HepG2 (cell line): Measurements from ENCODE around the gene TRPC3. TPM values are rescaled to one million over a fixed set of nuclear protein-coding genes. Genes with fewer than 3 reads are reported as not detected.

Source experiments
- ATAC-seq: fragments of 200-7000 bp; cut with Tn5 transposase; 3 replicates; pipeline ENCODE4 v1.9.1; 2020; ENCODE audit warnings: mild to moderate bottlenecking, moderate library complexity
- BruUV-seq: library from RNA; stranded (reverse); fragments of 400-500 nt; replicated peaks from 2 replicates; lab custom pipeline; 2021; lab: Mats Ljungman, UMichigan
- CTCF ChIA-PET: fragments of 300-600 bp; formaldehyde crosslinking; extraction: SDS; loops from one replicate; lab custom pipeline; 2021; ENCODE audit warnings: low total read pairs, inconsistent platforms, low intra/inter-chr PET ratio; lab: Yijun Ruan, JAX
- POLR2A ChIA-PET: fragments of 350-600 bp; sonication (Branson Sonifier 250); formaldehyde crosslinking; loops from one replicate; lab custom pipeline; 2020; ENCODE audit warnings: antibody characterized with exemption, inconsistent platforms; lab: Yijun Ruan, JAX
- DNase-seq: peaks from one replicate; pipeline ENCODE4 v3.0.0-alpha.2; 2015; ENCODE audit warnings: low spot score
- FAIRE-seq: peaks from 3 replicates; lab custom pipeline; 2011; peaks lifted over from hg19 to GRCh38; lab: Jason Lieb, UNC
- H2AFZ ChIP-seq: one replicate; pipeline ENCODE4 v1.6.1; 2011; ENCODE audit warnings: low read length, inconsistent platforms
- H3K27ac ChIP-seq: fragments of 300-600 bp; 3 replicates; pipeline ENCODE4 v1.8.0; 2011; ENCODE audit warnings: mixed run types, mild to moderate bottlenecking, mixed read lengths, low read length, inconsistent platforms; ENCODE audit not compliant: insufficient read depth; ENCODE audit errors: extremely low read length
- H3K27me3 ChIP-seq, 2 experiments: fragments of 200-600 bp in 1 of 2; 2 replicates in 1 of 2; 3 replicates in 1 of 2; pipeline versions ENCODE4 v1.6.0 to v1.8.0; 2011; ENCODE audit warnings: low read length in 2 of 2, mild to moderate bottlenecking in 2 of 2, moderate library complexity in 2 of 2, inconsistent platforms in 1 of 2; ENCODE audit not compliant: insufficient read depth in 2 of 2, control insufficient read depth in 1 of 2
- H3K36me3 ChIP-seq, 2 experiments: fragments of 200-600 bp in 1 of 2; replicated peaks in 1 of 2; 2 replicates in 1 of 2; 3 replicates in 1 of 2; pipeline versions ENCODE4 v1.5.1 to v1.8.0; 2011; ENCODE audit warnings: low read length in 2 of 2, inconsistent platforms in 1 of 2; ENCODE audit not compliant: insufficient read depth in 2 of 2, control insufficient read depth in 1 of 2
- H3K4me1 ChIP-seq: 2 replicates; pipeline ENCODE4 v1.5.1; 2012; ENCODE audit warnings: low read length, inconsistent platforms; ENCODE audit not compliant: insufficient read depth
- H3K4me2 ChIP-seq: 2 replicates; pipeline ENCODE4 v1.6.0; 2011; ENCODE audit warnings: low read depth, low read length, inconsistent platforms
- H3K4me3 ChIP-seq, 3 experiments: fragments of 200-600 bp in 1 of 3; sonication (generic), shearing (Covaris generic) in 1 of 3; replicated peaks in 1 of 3; 2 replicates each; pipeline ENCODE4 v1.5.1; 2011 to 2016; ENCODE audit warnings: low read length in 3 of 3, inconsistent platforms in 2 of 3, low read depth in 2 of 3, mild to moderate bottlenecking in 2 of 3, control low read depth in 1 of 3, mixed read lengths in 1 of 3; ENCODE audit not compliant: insufficient read depth in 1 of 3
- H3K79me2 ChIP-seq: one replicate; pipeline ENCODE4 v1.6.1; 2011; ENCODE audit warnings: low read length, inconsistent platforms; ENCODE audit not compliant: insufficient read depth
- H3K9ac ChIP-seq: 2 replicates; pipeline ENCODE4 v1.6.0; 2011; ENCODE audit warnings: mild to moderate bottlenecking, low read depth, low read length, inconsistent platforms; ENCODE audit not compliant: insufficient read depth
- H3K9me3 ChIP-seq: 2 replicates; pipeline ENCODE4 v1.5.1; 2012; ENCODE audit warnings: mild to moderate bottlenecking, low read length
- H4K20me1 ChIP-seq: 2 replicates; pipeline ENCODE4 v1.6.0; 2011; ENCODE audit warnings: inconsistent platforms, mild to moderate bottlenecking, low read length, moderate library complexity; ENCODE audit not compliant: insufficient read depth
- ATF1 ChIP-seq: IDR thresholded peaks from 2 replicates; pipeline ENCODE4 v1.6.1; 2016; ENCODE audit warnings: mild to moderate bottlenecking, control low read depth
- CC2D1A ChIP-seq: sonication (generic); formaldehyde crosslinking; IDR thresholded peaks from 2 replicates; pipeline ENCODE4 v1.8.1; 2023; ENCODE audit warnings: mild to moderate bottlenecking, missing genetic modification reagents
- CENPT ChIP-seq: sonication (generic); formaldehyde crosslinking; IDR thresholded peaks from 2 replicates; pipeline ENCODE4 v1.8.0; 2022; ENCODE audit warnings: low read depth, mild to moderate bottlenecking, moderate library complexity, missing genetic modification reagents
- CREBL2 ChIP-seq: sonication (generic); formaldehyde crosslinking; IDR thresholded peaks from 2 replicates; pipeline ENCODE4 v1.8.1; 2023; ENCODE audit warnings: missing genetic modification reagents, mild to moderate bottlenecking, borderline replicate concordance
- KLF9 ChIP-seq: IDR thresholded peaks from 2 replicates; pipeline ENCODE4 v1.6.1; 2016; ENCODE audit warnings: low read depth
- MAFF ChIP-seq: IDR thresholded peaks from 2 replicates; pipeline ENCODE4 v1.6.1; 2011; ENCODE audit warnings: low read depth, low read length, improper control_type of control experiment
- MAFK ChIP-seq, 2 experiments: IDR thresholded peaks in 1 of 2; conservative IDR thresholded peaks in 1 of 2; 2 replicates each; pipeline ENCODE4 v1.6.1; 2011; ENCODE audit warnings: improper control_type of control experiment in 2 of 2, low read length in 2 of 2
- MATR3 ChIP-seq: sonication (generic); formaldehyde crosslinking; IDR thresholded peaks from 2 replicates; pipeline ENCODE4 v1.4.0; 2020; ENCODE audit warnings: missing genetic modification reagents
- MLLT10 ChIP-seq: sonication (generic); formaldehyde crosslinking; IDR thresholded peaks from 2 replicates; pipeline ENCODE4 v1.4.0; 2020; ENCODE audit warnings: missing genetic modification reagents
- NR2F1 ChIP-seq, 2 experiments: fragments of 450-650 bp in 1 of 2; formaldehyde crosslinking in 1 of 2; IDR thresholded peaks; 2 replicates each; pipeline versions ENCODE4 v1.5.0 to v1.6.1; 2016 to 2020; ENCODE audit warnings: mild to moderate bottlenecking in 1 of 2, missing compliant biosample characterization in 1 of 2, missing genetic modification reagents in 1 of 2, moderate library complexity in 1 of 2
- PHF20 ChIP-seq: sonication (generic); formaldehyde crosslinking; IDR thresholded peaks from 2 replicates; pipeline ENCODE4 v1.5.0; 2020; ENCODE audit warnings: mild to moderate bottlenecking, missing genetic modification reagents
- RBFOX2 ChIP-seq: fragments of 200-400 bp; formaldehyde crosslinking; IDR thresholded peaks from 2 replicates; pipeline ENCODE4 v1.6.1; 2017; ENCODE audit warnings: low read depth, mild to moderate bottlenecking, low read length
- TBL1XR1 ChIP-seq: fragments of 150-350 bp; IDR thresholded peaks from 2 replicates; pipeline ENCODE4 v1.6.1; 2014; ENCODE audit warnings: borderline replicate concordance, low read length; ENCODE audit not compliant: partially characterized antibody
- YY1 ChIP-seq: IDR thresholded peaks from 2 replicates; pipeline ENCODE4 v1.6.1; 2011; ENCODE audit warnings: low read length, low read depth, moderate library complexity, mild to moderate bottlenecking; ENCODE audit not compliant: insufficient read depth, insufficient replicate concordance
- ZNF30 ChIP-seq: sonication (generic); formaldehyde crosslinking; IDR thresholded peaks from 2 replicates; pipeline ENCODE4 v1.5.0; 2020; ENCODE audit warnings: mild to moderate bottlenecking, missing genetic modification reagents
- ZNF362 ChIP-seq: sonication (generic); formaldehyde crosslinking; IDR thresholded peaks from 2 replicates; pipeline ENCODE4 v1.4.0; 2020; ENCODE audit warnings: missing genetic modification reagents, mild to moderate bottlenecking, borderline replicate concordance
- ZNF512 ChIP-seq: sonication (generic); formaldehyde crosslinking; IDR thresholded peaks from 2 replicates; pipeline ENCODE4 v1.4.0; 2020; ENCODE audit warnings: mild to moderate bottlenecking, missing genetic modification reagents
- ZNF83 ChIP-seq: sonication (generic); formaldehyde crosslinking; IDR thresholded peaks from 2 replicates; pipeline ENCODE4 v1.4.0; 2020; ENCODE audit warnings: missing genetic modification reagents, mild to moderate bottlenecking, borderline replicate concordance
- WGBS: methylation state at CpG from one replicate; pipeline ENCODE4 v1.1.6; 2017; ENCODE audit warnings: low lambda C conversion rate; 5-methylcytosine and 5-hydroxymethylcytosine counted together
- in situ Hi-C: cut with HindIII; loops from 2 replicates; pipeline ENCODE4 v1.10.0; 2017; ENCODE audit warnings: low pct_unique_long_range_greater_than_20kb; ENCODE audit not compliant: extremely low pct_ligation_motif_present
- intact Hi-C: fragments of 100-400 bp; cut with micrococcal nuclease; formaldehyde crosslinking; loops from one replicate; pipeline ENCODE4 v1.10.0; 2022; ENCODE audit not compliant: unreplicated experiment
- polyA plus RNA-seq, 8 experiments: library from polyadenylated mRNA; depleted of rRNA in 3 of 8; stranded (reverse) in 7 of 8; unstranded in 1 of 8; fragments of >200 nt; fragmentation: Illumina TruSeq in 4 of 8; extraction: Trizol in 4 of 8; gene quantifications; 2 replicates each; pipeline versions ENCODE4 v1.2.1 to v1.2.3, GENCODE V29; 2011 to 2016; ENCODE audit warnings: low read depth in 4 of 8, missing spikeins in 1 of 8, mixed read lengths in 1 of 8; ENCODE audit not compliant: insufficient read depth in 1 of 8
- total RNA-seq, 5 experiments: library from RNA; depleted of rRNA; stranded (reverse); fragments of >200 nt; fragmentation: Illumina TruSeq; extraction: Trizol; gene quantifications; 2 replicates each; pipeline ENCODE4 v1.2.3, GENCODE V29; 2016; ENCODE audit warnings: low read depth in 1 of 5

TRPC3 gene
- total and polyA plus RNA-seq, 2 of the 13 experiments (the other 11 are each of a cell fraction or from before 2014, with no cell fraction given): not detected

- Histone ChIP-seq H3K9ac (no peak overlapping the region), H3K4me1 (peaks cover 20% of the 10 kb centered on the region), H3K9me3 (no peaks in the 10 kb centered on the region), H3K4me2 (no peak overlapping the region), H4K20me1 (no peaks in the 10 kb centered on the region), H3K79me2 (no peaks in the 10 kb centered on the region), H3K36me3 (no peaks in the 10 kb centered on the region), H3K27ac (no peak overlapping the region), H3K27me3 (no peaks in the 10 kb centered on the region), H3K4me3 (no peak overlapping the region), H2AFZ (no peak overlapping the region)
- CTCF ChIA-PET: no interaction called here
- FAIRE-seq (no peak), ATAC-seq (no peak), DNase-seq (no peak)
- intact Hi-C loops: no loop called here
- WGBS: 85% methylated on average over 1 of the region's 1 CpG
- no TSS peak for BruUV-seq
- POLR2A ChIA-PET: no interaction called here
- in situ Hi-C loops: no loop called here
- TF ChIP-seq MAFK (conservative IDR thresholded peaks at IDR 0.05 in 1 of 2, IDR thresholded peaks at IDR 0.05 in 1 of 2; ENCODE audit: low read length in 2 of 2) (peak; percentile 67 to 75), ZNF362 (CRISPR knock-in tag) (no peak), MAFF (peak; percentile 64)
Observed at GRCh38 chr4:121964958-121965357, 13.1 kb upstream of the TRPC3 start.

GRCh38 chr4:121960818-121961217, 9.0 kb upstream of the TRPC3 start:
- H3K9ac ChIP-seq: no peak overlapping the region
- no peak overlapping the region for H3K27ac ChIP-seq
- H3K27me3 ChIP-seq: no peaks in the 10 kb centered on the region
- no peak overlapping the region for H2AFZ ChIP-seq
- no peaks in the 10 kb centered on the region for H4K20me1 ChIP-seq
- CTCF ChIA-PET: no interaction called here
- 0% methylated on average over 1 of the region's 1 CpG for WGBS
- no peaks in the 10 kb centered on the region for H3K9me3 ChIP-seq
- POLR2A ChIA-PET: no interaction called here
- in situ Hi-C loops: no loop called here
- intact Hi-C loops: no loop called here
- BruUV-seq: no TSS peak
- H3K4me3 ChIP-seq: no peak overlapping the region
- FAIRE-seq (peak; percentile 56), ATAC-seq (peak; percentile 83), DNase-seq (peak; percentile 30)
- H3K4me2 ChIP-seq: no peak overlapping the region
- no peaks in the 10 kb centered on the region for H3K79me2 ChIP-seq
- peaks cover 21% of the 10 kb centered on the region for H3K4me1 ChIP-seq
- no peaks in the 10 kb centered on the region for H3K36me3 ChIP-seq
- TF ChIP-seq ZNF30 (CRISPR knock-in tag): no peak
- TF ChIP-seq YY1: peak; percentile 39
- no peak for TF ChIP-seq RBFOX2
- TF ChIP-seq ZNF83: no peak
- no peak for TF ChIP-seq MATR3
- no peak for TF ChIP-seq CC2D1A (CRISPR knock-in tag)
- TF ChIP-seq CREBL2: no peak
- TF ChIP-seq PHF20 (CRISPR knock-in tag): no peak
- TF ChIP-seq ATF1 (CRISPR knock-in tag): no peak
- no peak for TF ChIP-seq MLLT10 (CRISPR knock-in tag)
- TF ChIP-seq TBL1XR1: no peak
- no peak for TF ChIP-seq NR2F1 (CRISPR knock-in tag; IDR thresholded peaks at IDR 0.05)
- TF ChIP-seq KLF9 (CRISPR knock-in tag): no peak
- no peak for TF ChIP-seq CENPT (CRISPR knock-in tag)
- TF ChIP-seq ZNF512 (CRISPR knock-in tag): no peak
